Adrenal gland (tissue), 5 donors: ENCODE data around the gene ZSCAN5B.

ENCODE experiments used
- CTCF ChIP-seq, 6 experiments: fragments of 450-650 bp in 4 of 6; fragments of 200-600 bp in 2 of 6; sonication (generic) in 1 of 6; IDR thresholded peaks; 1 replicate in 5 of 6; 2 replicates in 1 of 6; pipeline versions ENCODE4 v1.5.1 to v1.8.0; 2016 to 2021; ENCODE audit warnings: antibody characterized with exemption in 6 of 6, mild to moderate bottlenecking in 2 of 6, moderate library complexity in 1 of 6
- POLR2A ChIP-seq, 2 donors: fragments of 450-650 bp; IDR thresholded peaks; one replicate each; pipeline ENCODE4 v1.6.1; 2017; ENCODE audit warnings: antibody characterized with exemption in 2 of 2, mild to moderate bottlenecking in 2 of 2, moderate library complexity in 1 of 2
- donor health status: DM: no; HTN: no; CAD: no.

DNA sequence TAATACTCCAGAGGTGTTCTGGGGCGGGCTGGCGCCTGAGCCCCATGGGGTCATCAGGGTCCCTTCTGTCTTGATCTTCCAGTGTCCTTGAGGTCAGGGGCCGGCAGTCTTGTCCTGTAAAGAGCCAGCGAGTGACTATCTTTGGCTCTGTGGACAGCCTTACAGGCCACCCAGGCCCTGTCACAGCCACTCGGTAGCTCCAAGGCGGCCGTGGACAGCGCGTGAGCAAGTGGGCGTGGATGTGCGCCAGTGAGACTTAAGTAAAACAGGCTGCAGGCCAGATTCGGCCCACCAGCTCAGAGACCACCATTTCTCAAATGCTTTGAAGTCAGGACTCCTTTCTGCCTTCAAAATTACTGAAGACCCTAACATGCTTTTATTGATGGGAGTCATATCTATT, 52.8 kb downstream of the ZSCAN5B start:
- TF ChIP-seq CTCF (IDR thresholded peaks at IDR 0.05): no peak
- TF ChIP-seq POLR2A (IDR thresholded peaks at IDR 0.05): no peak
